ENCODE measurements around the gene PRAMEF17.
A peak's percentile ranks its signal among the peaks of the same experiment; 100 is the strongest.
"Not testable (repeated sequence)": the region's sequence is repeated elsewhere in the genome, so short reads cannot be mapped to it uniquely, and the experiment has no call there.

The PRAMEF17 gene, protein sequence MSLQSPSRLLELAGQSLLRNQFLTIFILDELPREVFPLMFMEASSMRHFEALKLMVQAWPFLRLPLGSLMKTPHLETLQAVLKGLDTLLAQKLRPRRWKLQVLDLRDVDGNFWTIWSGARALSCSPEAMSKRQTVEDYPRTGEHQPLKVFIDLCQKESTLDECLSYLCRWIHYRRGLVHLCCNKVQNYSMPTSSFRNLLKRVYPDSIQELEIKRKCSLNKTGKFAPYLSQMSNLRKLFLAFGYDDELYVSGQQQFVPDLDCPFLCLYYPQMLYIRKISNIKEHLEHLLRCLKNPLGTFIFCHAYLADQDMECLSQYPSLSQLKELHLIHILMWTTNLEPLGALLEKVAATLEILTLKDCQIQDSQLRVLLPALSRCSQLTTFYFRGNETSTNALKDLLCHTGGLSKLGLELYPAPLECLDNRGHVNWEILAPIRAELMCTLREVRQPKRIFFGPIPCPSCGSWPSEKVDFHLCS

GRCh38 chr1:13389332-13389731 is at the start of gene PRAMEF17:
Gene PRAMEF17 (plus strand): TSS chr1:13389632. CDS start chr1:13389658, 26 bp downstream.
- DNase-seq (ENCODE audit: low spot score), result not testable (repeated sequence)

GRCh38 chr1:13342496-13342895 is 46.9 kb upstream of the PRAMEF17 start:
- DNase-seq (ENCODE audit: low spot score), result not testable (repeated sequence)

GRCh38 chr1:13347034-13347433 is 42.4 kb upstream of the PRAMEF17 start, which contains the start of gene PRAMEF14:
Gene PRAMEF14 (minus strand): TSS chr1:13347134. CDS start chr1:13345314, 1,820 bp downstream.
- not testable (repeated sequence) for DNase-seq (ENCODE audit: low spot score)

- not testable (repeated sequence) for DNase-seq (ENCODE audit: low spot score)
Observed at GRCh38 chr1:13353476-13353875, 36.0 kb upstream of the PRAMEF17 start.

DNA sequence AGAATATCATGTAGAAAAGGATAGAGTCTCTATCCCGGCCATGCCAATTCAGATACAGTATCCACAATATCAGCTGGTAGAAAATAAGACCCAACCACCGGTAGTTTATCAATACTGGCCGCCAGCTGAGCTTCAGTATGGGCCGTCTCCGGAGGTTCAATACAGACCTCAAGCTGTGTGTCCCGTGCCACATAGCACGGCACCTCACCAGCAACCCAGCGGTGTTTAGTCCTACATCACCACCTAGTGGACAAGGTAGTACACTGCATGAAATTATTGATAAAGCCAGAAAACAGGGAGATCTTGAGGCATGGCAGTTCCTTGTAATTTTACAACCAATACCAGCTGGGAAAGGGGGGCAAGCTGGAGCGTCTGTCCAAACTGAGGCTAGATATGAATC is 35.0 kb upstream of the PRAMEF17 start:
- not testable (repeated sequence) for DNase-seq (ENCODE audit: low spot score)

GRCh38 chr1:13356774-13357173 is 32.7 kb upstream of the PRAMEF17 start:
- peak; percentile 32 for DNase-seq (ENCODE audit: low spot score)

DNA sequence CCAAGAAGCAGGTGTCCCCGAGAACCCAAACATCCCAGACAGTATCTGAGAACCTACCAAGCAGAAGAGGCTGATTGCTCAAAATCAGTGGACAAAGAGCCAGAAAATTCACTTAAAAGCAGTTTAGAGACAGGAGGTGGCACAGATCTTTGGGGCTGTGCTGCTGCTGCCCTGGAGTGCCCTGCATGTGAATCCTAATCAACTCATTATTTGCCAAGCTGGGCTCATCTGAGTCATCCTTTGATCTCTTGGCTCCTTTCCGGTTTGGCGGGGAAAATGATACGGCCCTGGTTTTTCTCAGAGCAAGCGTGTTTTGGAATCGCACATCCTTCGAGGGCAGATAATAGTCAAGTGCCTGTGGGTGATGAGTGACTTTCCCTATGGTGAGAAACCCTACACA is 27.1 kb upstream of the PRAMEF17 start:
- not testable (repeated sequence) for DNase-seq (ENCODE audit: low spot score)

DNA sequence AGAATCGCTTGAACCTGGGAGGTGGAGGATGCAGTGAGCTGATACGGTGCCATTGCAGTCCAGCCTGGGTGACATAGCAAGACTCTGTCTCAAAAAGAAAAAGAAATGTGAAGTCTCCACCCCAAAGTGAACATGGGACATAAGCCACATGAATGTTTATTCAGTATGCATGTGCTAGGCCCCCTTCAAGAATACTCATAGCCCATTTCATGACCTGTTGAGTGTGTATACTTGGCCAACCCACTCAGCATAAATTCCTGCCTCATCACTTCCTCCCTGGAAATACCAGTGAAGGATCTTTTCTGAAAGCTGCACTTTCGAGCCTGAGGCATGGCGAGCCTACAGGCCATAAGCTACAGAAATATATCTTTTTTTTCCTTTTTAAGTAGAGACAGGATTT is 24.5 kb upstream of the PRAMEF17 start:
- not testable (repeated sequence) for DNase-seq (ENCODE audit: low spot score)

DNA sequence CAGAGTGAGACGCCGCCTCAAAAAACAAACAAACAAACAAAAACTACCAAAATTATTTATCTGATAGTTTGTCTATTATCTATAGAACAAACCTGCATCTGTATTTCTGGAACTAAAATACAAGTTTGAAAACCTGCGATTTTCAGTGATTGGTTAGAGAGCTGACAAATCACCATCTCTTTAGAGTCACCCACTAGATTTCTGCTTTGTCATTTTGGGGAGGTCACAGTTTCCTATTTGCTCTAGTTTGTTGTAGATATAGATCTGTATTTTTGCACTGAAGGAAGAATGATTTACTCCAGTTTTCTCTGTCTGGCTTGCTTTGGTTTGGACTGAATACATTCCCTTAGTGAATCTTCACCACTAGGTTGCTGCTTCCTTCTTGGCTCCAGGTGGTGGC is 22.9 kb upstream of the PRAMEF17 start:
- DNase-seq (ENCODE audit: low spot score), result not testable (repeated sequence)

DNA sequence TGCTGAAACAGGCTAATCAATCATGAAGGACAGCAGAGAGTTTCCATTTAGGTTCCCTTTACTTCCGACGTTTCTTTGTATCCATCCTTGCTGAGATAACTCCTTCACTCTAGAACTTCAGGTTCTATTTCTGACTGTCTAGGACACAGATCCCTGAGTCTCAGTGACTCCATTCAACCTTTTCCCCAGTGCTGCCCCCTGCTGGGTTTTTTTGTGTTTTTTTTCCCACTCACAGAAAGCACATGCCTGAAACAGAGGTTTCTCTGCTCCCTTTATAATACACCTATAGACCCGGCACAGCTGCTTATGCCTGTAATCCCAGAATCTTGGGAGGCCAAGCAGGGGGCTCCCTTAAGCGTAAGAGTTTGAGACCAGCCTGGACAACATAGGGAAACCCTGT is 20.9 kb upstream of the PRAMEF17 start:
- not testable (repeated sequence) for DNase-seq (ENCODE audit: low spot score)

DNA sequence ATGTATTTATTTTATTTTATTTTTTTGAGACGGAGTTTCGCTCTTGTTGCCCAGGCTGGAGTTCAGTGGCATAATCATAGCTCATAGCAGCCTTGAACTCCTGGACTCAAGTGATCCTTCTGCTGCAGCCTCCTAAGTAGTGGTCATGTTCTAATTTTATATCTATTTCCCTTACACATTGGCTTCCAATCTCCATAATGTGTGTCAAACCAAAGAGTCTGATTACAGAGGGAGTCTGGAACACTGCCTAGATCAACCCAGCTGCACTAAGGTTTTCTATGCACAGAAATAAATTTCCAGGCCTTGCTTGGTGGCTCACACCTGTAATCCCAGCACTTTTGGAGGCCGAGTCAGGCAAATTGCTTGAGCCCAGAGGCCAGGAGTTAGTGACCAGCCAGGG is 10.4 kb upstream of the PRAMEF17 start:
- DNase-seq (ENCODE audit: low spot score), result not testable (repeated sequence)

DNA sequence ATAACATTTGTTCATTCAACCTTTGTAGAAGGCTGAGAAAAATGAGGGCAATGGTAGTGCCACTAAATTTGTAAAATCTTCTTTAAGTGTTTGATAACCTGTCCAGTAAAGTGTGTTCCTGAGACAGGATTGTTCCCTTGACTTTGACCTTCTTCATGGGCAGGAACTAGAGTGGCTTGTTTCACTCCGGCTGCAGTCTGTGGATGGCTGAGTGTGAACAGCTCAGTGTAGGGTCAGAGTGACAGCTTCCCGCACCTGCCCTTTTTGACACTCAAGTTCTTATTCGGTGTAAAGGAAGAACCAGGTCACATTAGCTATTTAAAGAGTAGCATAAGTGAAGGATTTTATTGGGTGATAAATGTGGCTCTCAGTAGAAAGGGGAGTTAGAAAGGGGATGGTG is 9.1 kb upstream of the PRAMEF17 start:
- DNase-seq (ENCODE audit: low spot score), result not testable (repeated sequence)

- not testable (repeated sequence) for DNase-seq (ENCODE audit: low spot score)
Observed at GRCh38 chr1:13393004-13393403, 3.6 kb downstream of the PRAMEF17 start.

DNA sequence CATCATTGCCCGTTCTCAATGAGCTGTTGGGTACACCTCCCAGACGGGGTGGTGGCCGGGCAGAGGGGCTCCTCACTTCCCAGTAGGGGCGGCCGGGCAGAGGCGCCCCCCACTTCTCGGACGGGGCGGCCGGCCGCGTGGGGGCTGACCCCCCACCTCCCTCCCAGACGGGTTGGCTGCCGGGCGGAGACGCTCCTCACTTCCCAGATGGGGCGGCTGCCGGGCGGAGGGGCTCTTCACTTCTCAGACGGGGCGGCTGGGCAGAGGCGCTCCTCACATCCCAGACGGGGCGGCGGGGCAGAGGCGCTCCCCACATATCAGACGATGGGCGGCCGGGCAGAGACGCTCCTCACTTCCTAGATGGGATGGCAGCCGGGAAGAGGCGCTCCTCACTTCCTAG is 5.3 kb downstream of the PRAMEF17 start:
- not testable (repeated sequence) for DNase-seq (ENCODE audit: low spot score)

DNA sequence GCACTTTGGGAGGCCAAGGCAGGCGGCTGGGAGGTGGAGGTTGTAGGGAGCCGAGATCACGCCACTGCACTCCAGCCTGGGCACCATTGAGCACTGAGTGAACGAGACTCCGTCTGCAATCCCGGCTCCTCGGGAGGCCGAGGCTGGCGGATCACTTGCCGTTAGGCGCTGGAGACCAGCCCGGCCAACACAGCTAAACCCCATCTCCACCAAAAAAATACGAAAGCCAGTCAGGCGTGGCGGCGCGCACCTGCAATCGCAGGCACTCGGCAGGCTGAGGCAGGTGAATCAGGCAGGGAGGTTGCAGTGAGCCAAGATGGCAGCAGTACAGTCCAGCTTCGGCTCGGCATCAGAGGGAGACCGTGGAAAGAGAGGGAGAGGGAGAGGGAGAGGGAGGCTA is 5.9 kb downstream of the PRAMEF17 start:
- DNase-seq (ENCODE audit: low spot score), result not testable (repeated sequence)

DNA sequence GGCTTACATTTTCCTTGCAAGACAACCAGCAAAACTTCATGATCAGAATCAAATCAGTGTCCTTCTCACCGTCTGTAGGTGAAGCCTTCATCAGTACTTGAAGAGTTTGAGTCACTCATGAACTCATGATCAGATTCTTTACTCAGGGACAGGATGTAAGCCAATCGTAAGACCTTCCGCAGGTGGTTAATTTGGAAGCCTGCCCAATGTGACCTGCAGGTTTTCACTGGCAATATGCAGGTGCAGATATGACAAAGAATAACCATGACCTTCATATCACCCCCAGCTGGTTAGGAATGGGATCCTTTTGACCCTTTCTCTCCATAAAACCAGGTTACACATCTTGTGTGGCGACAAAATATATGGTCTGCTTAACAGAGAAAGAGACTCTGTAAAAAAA is 18.4 kb downstream of the PRAMEF17 start:
- no peak for DNase-seq (ENCODE audit: low spot score)

GRCh38 chr1:13410150-13410549 is 20.7 kb downstream of the PRAMEF17 start, which contains the start of gene PRAMEF20:
Gene PRAMEF20 (plus strand): TSS chr1:13410450. CDS start chr1:13416355, 5,905 bp downstream.
- DNase-seq (ENCODE audit: low spot score), result not testable (repeated sequence)

- no peak for DNase-seq (ENCODE audit: low spot score)
Observed at GRCh38 chr1:13430495-13430894, 41.1 kb downstream of the PRAMEF17 start.

DNA sequence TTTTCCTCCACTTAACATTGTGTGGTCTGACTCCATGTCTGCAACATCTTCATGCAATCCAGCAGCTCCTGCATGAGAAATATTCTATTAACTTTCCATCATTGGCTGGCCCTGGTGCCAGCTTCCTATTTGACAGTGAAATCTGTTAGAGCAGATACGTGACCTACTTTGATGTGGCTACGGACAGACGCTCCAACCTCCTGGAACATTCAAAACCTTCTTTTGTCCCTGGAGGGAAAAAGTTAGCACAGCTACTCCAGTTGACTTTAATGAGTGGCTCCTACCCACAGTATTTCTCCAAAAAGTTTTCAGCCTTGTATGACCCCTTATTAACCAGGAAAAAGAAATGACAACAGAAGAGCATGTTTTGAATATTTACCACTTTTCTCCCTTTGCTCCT is 42.8 kb downstream of the PRAMEF17 start:
- DNase-seq (ENCODE audit: low spot score), result no peak

GRCh38 chr1:13433694-13434358 is 44.4 kb downstream of the PRAMEF17 start:
- DNase-seq (ENCODE audit: low spot score), result not testable (repeated sequence)

GRCh38 chr1:13435458-13435857 is 46.0 kb downstream of the PRAMEF17 start:
- no peak for DNase-seq (ENCODE audit: low spot score)

DNA sequence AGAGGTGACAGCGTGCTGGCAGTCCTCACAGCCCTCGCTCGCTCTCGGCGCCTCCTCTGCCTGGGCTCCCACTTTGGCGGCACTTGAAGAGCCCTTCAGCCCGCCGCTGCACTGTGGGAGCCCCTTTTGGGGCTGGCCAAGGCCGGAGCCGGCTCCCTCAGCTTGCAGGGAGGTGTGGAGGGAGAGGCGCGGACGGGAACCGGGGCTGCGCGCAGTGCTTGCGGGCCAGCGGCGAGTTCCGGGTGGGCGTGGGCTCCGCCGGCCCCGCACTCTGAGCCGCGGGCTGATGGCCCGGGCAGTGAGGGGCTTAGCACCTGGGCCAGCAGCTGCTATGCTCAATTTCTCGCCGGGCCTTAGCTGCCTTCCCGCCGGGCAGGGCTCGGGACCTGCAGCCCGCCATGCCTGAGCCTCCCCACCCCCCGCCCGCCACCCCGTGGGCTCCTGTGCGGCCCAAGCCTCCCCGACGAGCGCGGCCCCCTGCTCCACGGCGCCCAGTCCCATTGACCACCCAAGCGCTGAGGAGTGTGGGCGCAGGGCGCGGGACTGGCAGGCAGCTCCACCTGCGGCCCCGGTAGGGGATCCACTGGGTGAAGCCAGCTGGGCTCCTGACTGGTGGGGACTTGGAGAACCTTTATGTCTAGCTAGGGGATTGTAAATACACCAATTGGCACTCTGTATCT is 49.8 kb downstream of the PRAMEF17 start:
- DNase-seq (ENCODE audit: low spot score), result not testable (repeated sequence)

Data from GM03348 (cell line).